Glutamatergic neuron (in vitro differentiated cells): ENCODE data around the gene MLPH. TPM values are rescaled to one million over a fixed set of nuclear protein-coding genes. Genes with fewer than 3 reads are reported as not detected.

Experiments used
- DNase-seq: peaks from one replicate; pipeline ENCODE4 v3.0.0; 2022
- H3K27ac Mint-ChIP-seq: one replicate; pipeline ENCODE4 v1.8.0; 2020; ENCODE audit warnings: mild to moderate bottlenecking, mixed read lengths, inconsistent platforms; ENCODE audit not compliant: unreplicated experiment
- H3K27me3 Mint-ChIP-seq: one replicate; pipeline ENCODE4 v1.8.0; 2020; ENCODE audit warnings: mild to moderate bottlenecking, moderate library complexity, mixed read lengths, inconsistent platforms; ENCODE audit not compliant: unreplicated experiment
- H3K36me3 Mint-ChIP-seq: one replicate; pipeline ENCODE4 v1.8.0; 2020; ENCODE audit warnings: mild to moderate bottlenecking, mixed read lengths, inconsistent platforms; ENCODE audit not compliant: unreplicated experiment
- H3K4me1 Mint-ChIP-seq: one replicate; pipeline ENCODE4 v1.8.0; 2020; ENCODE audit warnings: mild to moderate bottlenecking, low read depth, mixed read lengths, inconsistent platforms; ENCODE audit not compliant: unreplicated experiment
- H3K4me3 Mint-ChIP-seq: one replicate; pipeline ENCODE4 v1.8.0; 2020; ENCODE audit warnings: mild to moderate bottlenecking, mixed read lengths, inconsistent platforms; ENCODE audit not compliant: unreplicated experiment
- H3K9me3 Mint-ChIP-seq: one replicate; pipeline ENCODE4 v1.8.0; 2020; ENCODE audit warnings: mild to moderate bottlenecking, moderate library complexity, mixed read lengths, inconsistent platforms; ENCODE audit not compliant: unreplicated experiment
- total RNA-seq: library from RNA; stranded (reverse); fragmentation: NEBNext Ultra II Directional; extraction: Animal tissue kit (Norgen Biotek cat#: 25700); gene quantifications from one replicate; pipeline ENCODE4 v1.2.1, GENCODE V29; 2021; ENCODE audit not compliant: unreplicated experiment
- TF ChIP-seq, protein P1 (sequence below): fragments of 200-600 bp; sonication (generic); IDR thresholded peaks from one replicate; pipeline ENCODE4 v1.5.0; 2021; ENCODE audit not compliant: partially characterized antibody, unreplicated experiment

The MLPH gene
- total RNA-seq, 1 donor from 2014 or later, result 4.3 TPM

DNA sequence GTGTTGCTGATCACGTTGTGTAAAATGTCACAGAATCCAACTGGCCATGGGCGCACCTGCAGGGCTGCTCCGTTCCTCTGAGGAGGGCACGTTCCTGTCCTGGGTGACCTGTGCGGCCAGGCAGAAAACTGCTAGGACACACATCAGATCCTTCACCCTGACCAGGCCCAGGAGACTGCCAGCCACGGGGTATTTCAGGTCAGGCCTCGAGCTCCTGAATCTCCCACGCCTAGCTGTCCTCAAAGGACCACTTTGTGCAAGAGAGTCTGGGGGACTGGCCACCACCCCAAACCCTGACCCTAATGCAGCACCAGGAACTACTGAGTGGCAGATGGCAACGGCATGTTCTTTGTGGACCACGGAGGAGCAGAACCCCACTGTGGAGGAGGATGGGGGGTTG is 90.4 kb downstream of the MLPH start:
- H3K9me3 Mint-ChIP-seq, result no peaks in the 10 kb centered on the region
- H3K27me3 Mint-ChIP-seq, result peaks cover 9% of the 10 kb centered on the region
- TF ChIP-seq, protein P1, sequence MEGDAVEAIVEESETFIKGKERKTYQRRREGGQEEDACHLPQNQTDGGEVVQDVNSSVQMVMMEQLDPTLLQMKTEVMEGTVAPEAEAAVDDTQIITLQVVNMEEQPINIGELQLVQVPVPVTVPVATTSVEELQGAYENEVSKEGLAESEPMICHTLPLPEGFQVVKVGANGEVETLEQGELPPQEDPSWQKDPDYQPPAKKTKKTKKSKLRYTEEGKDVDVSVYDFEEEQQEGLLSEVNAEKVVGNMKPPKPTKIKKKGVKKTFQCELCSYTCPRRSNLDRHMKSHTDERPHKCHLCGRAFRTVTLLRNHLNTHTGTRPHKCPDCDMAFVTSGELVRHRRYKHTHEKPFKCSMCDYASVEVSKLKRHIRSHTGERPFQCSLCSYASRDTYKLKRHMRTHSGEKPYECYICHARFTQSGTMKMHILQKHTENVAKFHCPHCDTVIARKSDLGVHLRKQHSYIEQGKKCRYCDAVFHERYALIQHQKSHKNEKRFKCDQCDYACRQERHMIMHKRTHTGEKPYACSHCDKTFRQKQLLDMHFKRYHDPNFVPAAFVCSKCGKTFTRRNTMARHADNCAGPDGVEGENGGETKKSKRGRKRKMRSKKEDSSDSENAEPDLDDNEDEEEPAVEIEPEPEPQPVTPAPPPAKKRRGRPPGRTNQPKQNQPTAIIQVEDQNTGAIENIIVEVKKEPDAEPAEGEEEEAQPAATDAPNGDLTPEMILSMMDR, result no peak
- no peaks in the 10 kb centered on the region for H3K36me3 Mint-ChIP-seq
- DNase-seq, result no peak
- H3K4me1 Mint-ChIP-seq, result peaks cover 4% of the 10 kb centered on the region
- no peak overlapping the region for H3K27ac Mint-ChIP-seq
- no peak overlapping the region for H3K4me3 Mint-ChIP-seq

DNA sequence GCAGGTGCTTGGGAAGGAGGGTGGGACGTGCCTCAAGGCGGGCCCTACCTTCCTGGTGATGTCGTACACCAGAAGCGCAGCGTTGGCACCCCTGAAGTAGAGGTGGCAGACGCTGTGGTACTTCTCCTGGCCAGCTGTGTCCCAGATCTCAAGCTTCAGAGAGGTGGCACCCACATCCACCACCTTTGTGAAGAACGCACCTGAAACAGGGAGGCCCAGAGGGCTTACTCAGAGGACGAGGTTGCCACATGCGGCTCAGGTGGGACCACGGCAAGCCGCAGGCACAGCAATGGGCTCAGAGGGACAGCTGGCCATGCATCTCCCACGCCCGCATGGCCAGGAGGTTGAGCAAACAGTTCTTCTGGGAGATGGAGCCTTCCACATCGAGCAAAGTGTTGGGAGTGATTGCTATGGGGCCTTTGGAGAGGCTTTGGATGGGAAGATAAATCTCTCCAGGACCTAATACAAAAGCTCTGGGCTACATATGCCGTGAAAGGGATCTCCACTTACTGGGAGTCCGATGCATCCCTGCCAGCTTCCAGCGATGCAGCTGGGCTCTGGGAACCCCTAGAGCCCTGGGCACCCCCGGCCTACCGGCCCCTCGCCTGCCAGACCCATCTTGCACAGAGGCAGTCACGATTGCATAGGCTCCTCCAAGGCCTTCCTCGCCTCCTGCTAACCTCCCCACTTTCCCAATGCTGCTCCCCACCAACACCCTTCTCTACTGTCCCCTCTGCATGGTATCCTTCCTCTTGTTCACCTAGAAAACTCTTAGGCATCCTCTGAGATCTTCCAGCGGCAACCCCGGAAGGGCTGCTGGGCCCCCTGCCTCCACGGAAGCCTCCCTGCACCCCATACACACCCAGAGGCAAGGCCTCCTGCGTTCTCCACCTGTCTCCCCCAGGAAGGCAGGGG is 91.2 kb downstream of the MLPH start:
- no peak for DNase-seq
- no peaks in the 10 kb centered on the region for H3K36me3 Mint-ChIP-seq
- TF ChIP-seq, protein P1, result no peak
- no peak overlapping the region for H3K27ac Mint-ChIP-seq
- H3K27me3 Mint-ChIP-seq, result peaks cover 9% of the 10 kb centered on the region
- no peaks in the 10 kb centered on the region for H3K9me3 Mint-ChIP-seq
- H3K4me3 Mint-ChIP-seq, result no peak overlapping the region
- H3K4me1 Mint-ChIP-seq, result peaks cover 5% of the 10 kb centered on the region

DNA sequence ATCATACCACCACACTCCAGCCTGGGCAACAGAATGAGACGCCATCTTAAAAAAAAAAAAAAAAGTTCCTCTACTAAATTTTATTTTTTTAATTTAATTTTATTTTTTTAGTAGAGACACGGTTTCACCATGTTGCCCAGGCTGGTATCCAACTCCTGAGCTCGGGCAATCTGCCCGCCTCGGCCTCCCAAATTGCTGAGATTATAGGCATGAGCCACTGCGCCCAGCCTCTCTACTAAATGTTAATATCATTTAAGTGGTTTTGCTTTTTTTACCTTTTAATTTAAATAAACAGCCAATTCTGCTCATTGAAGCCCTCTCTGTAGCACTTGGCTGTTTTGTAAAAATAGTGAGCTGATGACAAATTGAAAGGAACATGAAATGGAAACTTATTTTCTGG is 94.3 kb downstream of the MLPH start:
- Mint-ChIP-seq H3K27me3 (peaks cover 11% of the 10 kb centered on the region), H3K36me3 (no peaks in the 10 kb centered on the region), H3K4me1 (peaks cover 5% of the 10 kb centered on the region), H3K4me3 (no peak overlapping the region), H3K27ac (no peak overlapping the region), H3K9me3 (peaks cover 2% of the 10 kb centered on the region)
- TF ChIP-seq, protein P1, result no peak
- DNase-seq, result no peak

DNA sequence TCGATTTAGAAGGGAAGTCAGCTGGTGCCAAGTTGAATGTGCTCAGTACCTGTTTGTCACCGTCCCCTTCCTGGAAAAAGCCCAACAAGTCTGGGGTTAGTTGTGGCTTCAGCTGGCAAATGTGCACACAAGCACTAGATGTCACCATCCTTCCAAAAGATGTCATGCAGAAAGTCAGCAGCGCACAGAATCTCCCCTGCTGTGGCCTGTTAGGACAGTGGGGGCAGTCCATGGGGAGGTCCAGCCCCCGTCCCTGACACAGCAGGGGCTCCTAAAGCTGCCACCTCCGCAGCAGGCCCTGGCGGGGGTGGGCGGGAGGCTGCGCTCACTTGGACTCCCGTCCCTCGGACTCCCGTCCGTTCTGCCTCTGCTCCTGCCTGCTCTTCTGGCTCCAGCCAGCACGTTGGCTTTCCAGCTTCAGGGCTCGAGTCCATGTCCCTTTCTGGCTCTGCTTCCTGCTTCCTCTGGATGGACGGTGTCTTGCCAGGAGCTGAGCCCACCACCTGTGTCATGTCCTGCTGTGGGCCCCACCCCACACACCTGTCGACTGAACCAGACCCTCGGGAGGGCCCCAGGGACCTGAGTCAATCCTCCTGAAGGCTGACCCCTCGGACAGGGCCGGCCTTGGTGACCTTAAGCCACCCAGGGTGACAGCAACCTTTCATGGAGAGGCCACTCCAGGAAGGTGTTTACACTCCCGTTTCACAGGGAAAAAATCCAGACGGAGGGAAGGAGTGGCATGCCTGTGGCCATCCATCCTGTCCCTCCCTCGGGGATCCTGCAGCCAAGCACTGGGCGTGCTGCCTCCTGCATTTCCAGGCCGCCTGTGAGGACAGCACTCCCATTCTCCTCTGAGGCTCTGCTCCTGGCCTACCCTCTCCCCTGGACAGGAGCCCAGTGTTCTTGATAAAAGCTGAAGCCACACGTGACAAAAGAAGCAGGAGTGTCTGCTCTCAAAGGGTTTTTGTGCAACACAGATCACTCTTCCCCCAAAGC is 95.0 kb downstream of the MLPH start:
- Mint-ChIP-seq H3K4me1 (peaks cover 5% of the 10 kb centered on the region), H3K27ac (no peak overlapping the region), H3K9me3 (peaks cover 3% of the 10 kb centered on the region), H3K27me3 (peaks cover 11% of the 10 kb centered on the region), H3K36me3 (no peaks in the 10 kb centered on the region), H3K4me3 (no peak overlapping the region)
- DNase-seq, result peak; percentile 55
- TF ChIP-seq, protein P1, result no peak
